ENCODE measurements around the gene NIPAL4.

DNA sequence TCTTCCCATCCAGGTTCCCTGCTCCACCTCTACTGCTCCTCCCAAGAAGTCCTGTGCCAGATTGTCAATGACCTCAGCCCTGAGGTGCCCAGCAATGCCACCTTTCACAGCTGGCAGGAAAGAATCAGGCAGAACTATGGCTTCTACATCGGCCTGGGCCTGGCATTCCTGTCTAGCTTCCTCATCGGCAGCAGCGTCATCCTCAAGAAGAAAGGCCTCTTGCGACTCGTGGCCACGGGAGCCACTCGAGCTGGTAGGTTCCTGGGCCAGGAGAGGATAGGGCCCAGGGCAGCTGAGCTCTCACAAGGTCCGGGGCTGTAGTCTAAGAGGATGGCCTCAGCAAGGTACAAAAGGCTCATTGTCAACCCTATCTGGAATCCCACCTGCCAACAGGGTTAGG, 3.1 kb downstream of the NIPAL4 start:
- TF ChIP-seq, protein P1, sequence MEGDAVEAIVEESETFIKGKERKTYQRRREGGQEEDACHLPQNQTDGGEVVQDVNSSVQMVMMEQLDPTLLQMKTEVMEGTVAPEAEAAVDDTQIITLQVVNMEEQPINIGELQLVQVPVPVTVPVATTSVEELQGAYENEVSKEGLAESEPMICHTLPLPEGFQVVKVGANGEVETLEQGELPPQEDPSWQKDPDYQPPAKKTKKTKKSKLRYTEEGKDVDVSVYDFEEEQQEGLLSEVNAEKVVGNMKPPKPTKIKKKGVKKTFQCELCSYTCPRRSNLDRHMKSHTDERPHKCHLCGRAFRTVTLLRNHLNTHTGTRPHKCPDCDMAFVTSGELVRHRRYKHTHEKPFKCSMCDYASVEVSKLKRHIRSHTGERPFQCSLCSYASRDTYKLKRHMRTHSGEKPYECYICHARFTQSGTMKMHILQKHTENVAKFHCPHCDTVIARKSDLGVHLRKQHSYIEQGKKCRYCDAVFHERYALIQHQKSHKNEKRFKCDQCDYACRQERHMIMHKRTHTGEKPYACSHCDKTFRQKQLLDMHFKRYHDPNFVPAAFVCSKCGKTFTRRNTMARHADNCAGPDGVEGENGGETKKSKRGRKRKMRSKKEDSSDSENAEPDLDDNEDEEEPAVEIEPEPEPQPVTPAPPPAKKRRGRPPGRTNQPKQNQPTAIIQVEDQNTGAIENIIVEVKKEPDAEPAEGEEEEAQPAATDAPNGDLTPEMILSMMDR (IDR thresholded peaks at IDR 0.05; ENCODE audit: low read length), result no peak
- no peak for TF ChIP-seq EZH2 (IDR thresholded peaks at IDR 0.05; ENCODE audit: borderline replicate concordance, low read length)

All from OCI-LY1 (cell line).